BE2C (cell line): ENCODE data around the gene HAO1.

Source experiments
- DNase-seq: peaks from one replicate; pipeline ENCODE4 v3.0.0-alpha.2; 2020
- H3K27me3 ChIP-seq: fragments of 250-450 bp; sonication (Bioruptor Pico); 2 replicates; pipeline ENCODE4 v1.5.1; 2020; ENCODE audit warnings: mild to moderate bottlenecking
- H3K36me3 ChIP-seq: fragments of 250-450 bp; sonication (Bioruptor Pico); 2 replicates; pipeline ENCODE4 v1.5.1; 2020; ENCODE audit warnings: mild to moderate bottlenecking
- H3K4me1 ChIP-seq: fragments of 250-450 bp; sonication (Bioruptor Pico); 2 replicates; pipeline ENCODE4 v1.5.1; 2020
- H3K4me3 ChIP-seq: 2 replicates; pipeline ENCODE4 v1.5.1; 2011; ENCODE audit warnings: low read depth, low read length
- H3K9me3 ChIP-seq: fragments of 250-450 bp; sonication (Bioruptor Pico); 2 replicates; pipeline ENCODE4 v1.5.1; 2020
- CTCF ChIP-seq: IDR thresholded peaks from 2 replicates; pipeline ENCODE4 v1.5.1; 2012; ENCODE audit warnings: mild to moderate bottlenecking, low read depth, low read length

Gene HAO1

GRCh38 chr20:7897781-7898364 is 42.4 kb downstream of the HAO1 start:
- Histone ChIP-seq H3K36me3 (no peaks in the 10 kb centered on the region), H3K4me3 (no peak overlapping the region), H3K9me3 (no peaks in the 10 kb centered on the region), H3K27me3 (peaks cover 17% of the 10 kb centered on the region), H3K4me1 (no peaks in the 10 kb centered on the region)
- TF ChIP-seq CTCF: no peak
- no peak for DNase-seq

GRCh38 chr20:7893014-7893730 is 47.1 kb downstream of the HAO1 start:
- H3K9me3 ChIP-seq: no peaks in the 10 kb centered on the region
- no peaks in the 10 kb centered on the region for H3K4me1 ChIP-seq
- H3K4me3 ChIP-seq: no peak overlapping the region
- H3K36me3 ChIP-seq: no peaks in the 10 kb centered on the region
- peaks cover 6% of the 10 kb centered on the region for H3K27me3 ChIP-seq
- no peak for TF ChIP-seq CTCF
- DNase-seq: no peak

- Histone ChIP-seq H3K4me1 (no peaks in the 10 kb centered on the region), H3K36me3 (no peaks in the 10 kb centered on the region), H3K9me3 (no peaks in the 10 kb centered on the region), H3K4me3 (no peak overlapping the region), H3K27me3 (peaks cover 6% of the 10 kb centered on the region)
- no peak for TF ChIP-seq CTCF
- DNase-seq: no peak
Observed at GRCh38 chr20:7891705-7892104, 48.6 kb downstream of the HAO1 start.

- no peak for DNase-seq
- no peaks in the 10 kb centered on the region for H3K9me3 ChIP-seq
- no peak for TF ChIP-seq CTCF
- peaks cover 12% of the 10 kb centered on the region for H3K27me3 ChIP-seq
- no peak overlapping the region for H3K4me3 ChIP-seq
- no peaks in the 10 kb centered on the region for H3K36me3 ChIP-seq
- no peaks in the 10 kb centered on the region for H3K4me1 ChIP-seq
Observed at GRCh38 chr20:7889736-7890135, 50.5 kb downstream of the HAO1 start.

GRCh38 chr20:7883741-7884140 is 56.5 kb downstream of the HAO1 start:
- Histone ChIP-seq H3K27me3 (peaks cover 15% of the 10 kb centered on the region), H3K4me1 (no peaks in the 10 kb centered on the region), H3K4me3 (no peak overlapping the region), H3K36me3 (no peaks in the 10 kb centered on the region), H3K9me3 (no peaks in the 10 kb centered on the region)
- no peak for TF ChIP-seq CTCF
- DNase-seq: no peak

- no peak for DNase-seq
- TF ChIP-seq CTCF: no peak
- Histone ChIP-seq H3K9me3 (no peaks in the 10 kb centered on the region), H3K36me3 (no peaks in the 10 kb centered on the region), H3K27me3 (peaks cover 15% of the 10 kb centered on the region), H3K4me3 (no peak overlapping the region), H3K4me1 (no peaks in the 10 kb centered on the region)
Observed at GRCh38 chr20:7883309-7883708, 56.9 kb downstream of the HAO1 start.
